K562 (cell line): ENCODE results near the gene PSAP. TPM values are rescaled to one million over a fixed set of nuclear protein-coding genes. Genes with fewer than 3 reads are reported as not detected.

ENCODE experiments used
- EP400 ChIP-seq: fragments of 450-650 bp; IDR thresholded peaks from 2 replicates; pipeline ENCODE4 v1.6.1; 2017; ENCODE audit warnings: antibody characterized with exemption, mild to moderate bottlenecking, moderate library complexity
- ILF3 ChIP-seq: fragments of 450-650 bp; IDR thresholded peaks from 2 replicates; pipeline ENCODE4 v1.6.1; 2018; ENCODE audit warnings: antibody characterized with exemption, mild to moderate bottlenecking, moderate library complexity, borderline replicate concordance
- JUN ChIP-seq, 2 experiments: sonication (generic) in 1 of 2; formaldehyde crosslinking in 1 of 2; IDR thresholded peaks; 2 replicates each; pipeline versions ENCODE4 v1.6.1 to v1.8.0; 2012 to 2022; ENCODE audit warnings: borderline replicate concordance in 2 of 2, mild to moderate bottlenecking in 2 of 2, improper control_type of control experiment in 1 of 2, low read depth in 1 of 2, low read length in 1 of 2, missing genetic modification reagents in 1 of 2
- PHF20 ChIP-seq: fragments of 450-650 bp; IDR thresholded peaks from 2 replicates; pipeline ENCODE4 v1.6.1; 2018; ENCODE audit not compliant: partially characterized antibody
- POLR2AphosphoS5 ChIP-seq: IDR thresholded peaks from 2 replicates; pipeline ENCODE4 v1.6.1; 2011; ENCODE audit warnings: mild to moderate bottlenecking, low read depth, low read length, moderate library complexity; ENCODE audit not compliant: control insufficient read depth, insufficient read depth
- RBM39 ChIP-seq: fragments of 200-400 bp; formaldehyde crosslinking; optimal IDR thresholded peaks from 2 replicates; pipeline ENCODE3; 2018; ENCODE audit warnings: low read depth, low read length
- XRCC3 ChIP-seq: fragments of 450-650 bp; IDR thresholded peaks from 2 replicates; pipeline ENCODE4 v1.6.1; 2017; ENCODE audit warnings: mild to moderate bottlenecking, moderate library complexity
- ZBTB1 ChIP-seq: sonication (generic); formaldehyde crosslinking; IDR thresholded peaks from 2 replicates; pipeline ENCODE4 v1.8.1; 2023; ENCODE audit warnings: missing genetic modification reagents, low read depth, mild to moderate bottlenecking, borderline replicate concordance
- polyA plus RNA-seq, 8 experiments: library from polyadenylated mRNA; depleted of rRNA in 4 of 8; stranded (reverse) in 5 of 8; unstranded in 3 of 8; fragments of >200 nt; fragmentation: Nextera tagmentation in 2 of 8; fragmentation: Illumina TruSeq in 1 of 8; extraction: Ambion mirVana in 2 of 8; extraction: Trizol in 1 of 8; gene quantifications; 2 replicates each; pipeline versions ENCODE4 v1.2.1 to v1.2.3, GENCODE V29; 2011 to 2014; ENCODE audit warnings: inconsistent platforms in 1 of 8, missing spikeins in 1 of 8
- total RNA-seq, 7 experiments: library from RNA; depleted of rRNA in 6 of 7; stranded (reverse); fragments of >200 nt in 6 of 7; fragmentation: Illumina TruSeq in 2 of 7; extraction: Trizol in 2 of 7; gene quantifications; 2 replicates each; pipeline versions ENCODE4 v1.2.1 to v1.2.3, GENCODE V29; 2011 to 2021; ENCODE audit warnings: low replicate concordance in 1 of 7
- TF ChIP-seq, protein P1 (sequence below): sonication (generic); formaldehyde crosslinking; IDR thresholded peaks from 2 replicates; pipeline ENCODE4 v1.8.0; 2022; ENCODE audit warnings: mild to moderate bottlenecking, missing genetic modification reagents
- TF ChIP-seq, protein P2 (sequence below), 2 experiments: fragments of 450-650 bp; IDR thresholded peaks; 2 replicates each; pipeline ENCODE4 v1.6.1; 2018; ENCODE audit warnings: mild to moderate bottlenecking in 2 of 2, low read depth in 1 of 2; ENCODE audit not compliant: partially characterized antibody in 2 of 2
- TF ChIP-seq, protein P3 (sequence below): fragments of 250-450 bp; sonication (Bioruptor Pico); IDR thresholded peaks from 2 replicates; pipeline ENCODE4 v1.9.0; 2021; ENCODE audit warnings: mild to moderate bottlenecking, inconsistent platforms
- TF ChIP-seq, protein P4 (sequence below): fragments of 450-650 bp; conservative IDR thresholded peaks from 2 replicates; pipeline ENCODE4 v1.6.1; 2016; ENCODE audit warnings: missing genetic modification characterization, low read depth, mild to moderate bottlenecking, control low read depth, missing compliant biosample characterization

PSAP gene
- total and polyA plus RNA-seq, 9 of the 15 experiments (the other 6 are each of a cell fraction or from before 2014, with no cell fraction given): 245 to 700 (median 429) TPM

DNA sequence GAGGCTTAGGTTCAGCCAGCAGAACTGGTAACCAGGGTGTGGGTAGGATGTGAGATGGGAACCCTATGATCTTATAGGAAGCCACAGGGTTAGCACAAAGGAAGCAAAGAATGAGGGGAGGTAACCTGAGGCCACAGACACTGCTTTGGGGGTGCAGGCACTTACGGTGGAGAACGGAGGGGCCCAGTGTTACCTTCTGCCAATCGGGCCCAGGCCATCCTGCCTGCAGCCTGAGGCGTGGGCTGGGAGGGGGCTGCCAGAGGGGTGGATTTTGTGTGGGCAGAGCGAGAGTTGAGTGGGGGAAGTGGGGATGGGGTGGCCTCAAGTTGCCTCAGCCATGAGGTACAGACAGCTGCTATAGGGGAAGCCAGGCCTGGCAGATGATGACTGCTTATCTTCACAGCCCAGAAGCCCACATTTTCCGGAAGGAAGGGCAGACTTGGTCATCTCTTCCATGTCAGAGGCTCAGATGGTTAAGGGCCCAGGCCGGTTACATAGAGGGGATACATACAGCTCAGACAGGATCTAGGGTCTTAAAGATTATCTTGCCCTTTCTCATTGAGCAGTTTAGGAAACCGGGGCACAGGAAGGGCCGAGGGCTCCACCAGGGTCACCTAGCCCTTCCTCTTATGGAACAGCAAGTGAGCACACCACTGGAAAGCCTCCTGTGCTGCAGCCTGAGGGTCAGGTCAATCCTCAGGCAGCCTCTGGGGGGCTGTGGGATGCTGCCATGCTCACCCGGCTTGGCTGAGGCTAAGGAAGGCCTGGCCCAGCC is 53.3 kb downstream of the PSAP start (continued):
- TF ChIP-seq, protein P1, sequence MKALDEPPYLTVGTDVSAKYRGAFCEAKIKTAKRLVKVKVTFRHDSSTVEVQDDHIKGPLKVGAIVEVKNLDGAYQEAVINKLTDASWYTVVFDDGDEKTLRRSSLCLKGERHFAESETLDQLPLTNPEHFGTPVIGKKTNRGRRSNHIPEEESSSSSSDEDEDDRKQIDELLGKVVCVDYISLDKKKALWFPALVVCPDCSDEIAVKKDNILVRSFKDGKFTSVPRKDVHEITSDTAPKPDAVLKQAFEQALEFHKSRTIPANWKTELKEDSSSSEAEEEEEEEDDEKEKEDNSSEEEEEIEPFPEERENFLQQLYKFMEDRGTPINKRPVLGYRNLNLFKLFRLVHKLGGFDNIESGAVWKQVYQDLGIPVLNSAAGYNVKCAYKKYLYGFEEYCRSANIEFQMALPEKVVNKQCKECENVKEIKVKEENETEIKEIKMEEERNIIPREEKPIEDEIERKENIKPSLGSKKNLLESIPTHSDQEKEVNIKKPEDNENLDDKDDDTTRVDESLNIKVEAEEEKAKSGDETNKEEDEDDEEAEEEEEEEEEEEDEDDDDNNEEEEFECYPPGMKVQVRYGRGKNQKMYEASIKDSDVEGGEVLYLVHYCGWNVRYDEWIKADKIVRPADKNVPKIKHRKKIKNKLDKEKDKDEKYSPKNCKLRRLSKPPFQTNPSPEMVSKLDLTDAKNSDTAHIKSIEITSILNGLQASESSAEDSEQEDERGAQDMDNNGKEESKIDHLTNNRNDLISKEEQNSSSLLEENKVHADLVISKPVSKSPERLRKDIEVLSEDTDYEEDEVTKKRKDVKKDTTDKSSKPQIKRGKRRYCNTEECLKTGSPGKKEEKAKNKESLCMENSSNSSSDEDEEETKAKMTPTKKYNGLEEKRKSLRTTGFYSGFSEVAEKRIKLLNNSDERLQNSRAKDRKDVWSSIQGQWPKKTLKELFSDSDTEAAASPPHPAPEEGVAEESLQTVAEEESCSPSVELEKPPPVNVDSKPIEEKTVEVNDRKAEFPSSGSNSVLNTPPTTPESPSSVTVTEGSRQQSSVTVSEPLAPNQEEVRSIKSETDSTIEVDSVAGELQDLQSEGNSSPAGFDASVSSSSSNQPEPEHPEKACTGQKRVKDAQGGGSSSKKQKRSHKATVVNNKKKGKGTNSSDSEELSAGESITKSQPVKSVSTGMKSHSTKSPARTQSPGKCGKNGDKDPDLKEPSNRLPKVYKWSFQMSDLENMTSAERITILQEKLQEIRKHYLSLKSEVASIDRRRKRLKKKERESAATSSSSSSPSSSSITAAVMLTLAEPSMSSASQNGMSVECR (CRISPR knock-in tag): no peak
- TF ChIP-seq PHF20 (no peak), POLR2AphosphoS5 (peak; percentile 91), EP400 (peak; percentile 36; the same call in 1 of the 2 replicates), RBM39 (no peak), ILF3 (no peak), JUN (IDR thresholded peaks at IDR 0.05; ENCODE audit: borderline replicate concordance, low read depth, low read length) (peak; percentile 60), JUN (CRISPR knock-in tag; IDR thresholded peaks at IDR 0.05; ENCODE audit: borderline replicate concordance) (no peak), ZBTB1 (no peak), XRCC3 (no peak)
- TF ChIP-seq, protein P2, sequence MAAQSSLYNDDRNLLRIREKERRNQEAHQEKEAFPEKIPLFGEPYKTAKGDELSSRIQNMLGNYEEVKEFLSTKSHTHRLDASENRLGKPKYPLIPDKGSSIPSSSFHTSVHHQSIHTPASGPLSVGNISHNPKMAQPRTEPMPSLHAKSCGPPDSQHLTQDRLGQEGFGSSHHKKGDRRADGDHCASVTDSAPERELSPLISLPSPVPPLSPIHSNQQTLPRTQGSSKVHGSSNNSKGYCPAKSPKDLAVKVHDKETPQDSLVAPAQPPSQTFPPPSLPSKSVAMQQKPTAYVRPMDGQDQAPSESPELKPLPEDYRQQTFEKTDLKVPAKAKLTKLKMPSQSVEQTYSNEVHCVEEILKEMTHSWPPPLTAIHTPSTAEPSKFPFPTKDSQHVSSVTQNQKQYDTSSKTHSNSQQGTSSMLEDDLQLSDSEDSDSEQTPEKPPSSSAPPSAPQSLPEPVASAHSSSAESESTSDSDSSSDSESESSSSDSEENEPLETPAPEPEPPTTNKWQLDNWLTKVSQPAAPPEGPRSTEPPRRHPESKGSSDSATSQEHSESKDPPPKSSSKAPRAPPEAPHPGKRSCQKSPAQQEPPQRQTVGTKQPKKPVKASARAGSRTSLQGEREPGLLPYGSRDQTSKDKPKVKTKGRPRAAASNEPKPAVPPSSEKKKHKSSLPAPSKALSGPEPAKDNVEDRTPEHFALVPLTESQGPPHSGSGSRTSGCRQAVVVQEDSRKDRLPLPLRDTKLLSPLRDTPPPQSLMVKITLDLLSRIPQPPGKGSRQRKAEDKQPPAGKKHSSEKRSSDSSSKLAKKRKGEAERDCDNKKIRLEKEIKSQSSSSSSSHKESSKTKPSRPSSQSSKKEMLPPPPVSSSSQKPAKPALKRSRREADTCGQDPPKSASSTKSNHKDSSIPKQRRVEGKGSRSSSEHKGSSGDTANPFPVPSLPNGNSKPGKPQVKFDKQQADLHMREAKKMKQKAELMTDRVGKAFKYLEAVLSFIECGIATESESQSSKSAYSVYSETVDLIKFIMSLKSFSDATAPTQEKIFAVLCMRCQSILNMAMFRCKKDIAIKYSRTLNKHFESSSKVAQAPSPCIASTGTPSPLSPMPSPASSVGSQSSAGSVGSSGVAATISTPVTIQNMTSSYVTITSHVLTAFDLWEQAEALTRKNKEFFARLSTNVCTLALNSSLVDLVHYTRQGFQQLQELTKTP (IDR thresholded peaks at IDR 0.05; ENCODE audit: low read depth in 1 of 2, partially characterized antibody in 2 of 2): peak in 1 of 2 experiments; percentile 67
- TF ChIP-seq, protein P3, sequence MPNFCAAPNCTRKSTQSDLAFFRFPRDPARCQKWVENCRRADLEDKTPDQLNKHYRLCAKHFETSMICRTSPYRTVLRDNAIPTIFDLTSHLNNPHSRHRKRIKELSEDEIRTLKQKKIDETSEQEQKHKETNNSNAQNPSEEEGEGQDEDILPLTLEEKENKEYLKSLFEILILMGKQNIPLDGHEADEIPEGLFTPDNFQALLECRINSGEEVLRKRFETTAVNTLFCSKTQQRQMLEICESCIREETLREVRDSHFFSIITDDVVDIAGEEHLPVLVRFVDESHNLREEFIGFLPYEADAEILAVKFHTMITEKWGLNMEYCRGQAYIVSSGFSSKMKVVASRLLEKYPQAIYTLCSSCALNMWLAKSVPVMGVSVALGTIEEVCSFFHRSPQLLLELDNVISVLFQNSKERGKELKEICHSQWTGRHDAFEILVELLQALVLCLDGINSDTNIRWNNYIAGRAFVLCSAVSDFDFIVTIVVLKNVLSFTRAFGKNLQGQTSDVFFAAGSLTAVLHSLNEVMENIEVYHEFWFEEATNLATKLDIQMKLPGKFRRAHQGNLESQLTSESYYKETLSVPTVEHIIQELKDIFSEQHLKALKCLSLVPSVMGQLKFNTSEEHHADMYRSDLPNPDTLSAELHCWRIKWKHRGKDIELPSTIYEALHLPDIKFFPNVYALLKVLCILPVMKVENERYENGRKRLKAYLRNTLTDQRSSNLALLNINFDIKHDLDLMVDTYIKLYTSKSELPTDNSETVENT (CRISPR knock-in tag): no peak
- TF ChIP-seq, protein P4, sequence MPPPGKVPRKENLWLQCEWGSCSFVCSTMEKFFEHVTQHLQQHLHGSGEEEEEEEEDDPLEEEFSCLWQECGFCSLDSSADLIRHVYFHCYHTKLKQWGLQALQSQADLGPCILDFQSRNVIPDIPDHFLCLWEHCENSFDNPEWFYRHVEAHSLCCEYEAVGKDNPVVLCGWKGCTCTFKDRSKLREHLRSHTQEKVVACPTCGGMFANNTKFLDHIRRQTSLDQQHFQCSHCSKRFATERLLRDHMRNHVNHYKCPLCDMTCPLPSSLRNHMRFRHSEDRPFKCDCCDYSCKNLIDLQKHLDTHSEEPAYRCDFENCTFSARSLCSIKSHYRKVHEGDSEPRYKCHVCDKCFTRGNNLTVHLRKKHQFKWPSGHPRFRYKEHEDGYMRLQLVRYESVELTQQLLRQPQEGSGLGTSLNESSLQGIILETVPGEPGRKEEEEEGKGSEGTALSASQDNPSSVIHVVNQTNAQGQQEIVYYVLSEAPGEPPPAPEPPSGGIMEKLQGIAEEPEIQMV: no peak
